Keratinocyte (primary cell): ENCODE measurements around the gene PRSS16. TPM values are rescaled to one million over a fixed set of nuclear protein-coding genes. Genes with fewer than 3 reads are reported as not detected.

Source experiments
- DNase-seq: peaks from one replicate; pipeline ENCODE4 v3.0.0-alpha.2; 2011; ENCODE audit warnings: low read depth, missing footprints, low spot score
- FAIRE-seq: peaks from 2 replicates; lab custom pipeline; 2011; peaks lifted over from hg19 to GRCh38; lab: Jason Lieb, UNC
- H2AFZ ChIP-seq: 2 replicates; pipeline ENCODE4 v1.6.0; 2012; ENCODE audit warnings: low read length, control low read depth, inconsistent platforms; ENCODE audit not compliant: control insufficient read depth
- H3K27ac ChIP-seq: 2 replicates; pipeline ENCODE4 v1.5.1; 2011; ENCODE audit warnings: low read length; ENCODE audit not compliant: control insufficient read depth, insufficient read depth
- H3K27me3 ChIP-seq: 3 replicates; pipeline ENCODE4 v1.6.0; 2011; ENCODE audit warnings: low read length; ENCODE audit not compliant: control insufficient read depth, insufficient read depth; ENCODE audit errors: extremely low read depth
- H3K36me3 ChIP-seq, 2 experiments: 2 replicates in 1 of 2; 3 replicates in 1 of 2; pipeline ENCODE4 v1.5.1; 2011; ENCODE audit warnings: low read length in 2 of 2, mild to moderate bottlenecking in 1 of 2; ENCODE audit not compliant: control insufficient read depth in 2 of 2, insufficient read depth in 2 of 2; ENCODE audit errors: extremely low read depth in 1 of 2
- H3K4me1 ChIP-seq: 3 replicates; pipeline ENCODE4 v1.5.1; 2011; ENCODE audit warnings: low read length; ENCODE audit not compliant: control insufficient read depth, insufficient read depth; ENCODE audit errors: extremely low read depth
- H3K4me2 ChIP-seq: 3 replicates; pipeline ENCODE4 v1.6.0; 2011; ENCODE audit warnings: low read depth, low read length; ENCODE audit not compliant: control insufficient read depth, insufficient read depth; ENCODE audit errors: extremely low read depth
- H3K4me3 ChIP-seq, 3 experiments: fragments of 200-600 bp in 1 of 3; sonication (generic) in 1 of 3; 2 replicates in 2 of 3; 3 replicates in 1 of 3; pipeline ENCODE4 v1.5.1; 2011 to 2016; ENCODE audit warnings: low read length in 3 of 3, mild to moderate bottlenecking in 3 of 3, control low read depth in 2 of 3, inconsistent platforms in 1 of 3, low read depth in 1 of 3, mixed read lengths in 1 of 3, mixed run types in 1 of 3, moderate library complexity in 1 of 3; ENCODE audit not compliant: control insufficient read depth in 2 of 3, insufficient read depth in 2 of 3; ENCODE audit errors: extremely low read depth in 1 of 3
- H3K79me2 ChIP-seq: 2 replicates; pipeline ENCODE4 v1.6.0; 2012; ENCODE audit warnings: low read length; ENCODE audit not compliant: control insufficient read depth, insufficient read depth
- H3K9ac ChIP-seq: 3 replicates; pipeline ENCODE4 v1.6.0; 2011; ENCODE audit warnings: low read length; ENCODE audit not compliant: control insufficient read depth, insufficient read depth; ENCODE audit errors: extremely low read depth
- H3K9me1 ChIP-seq: 3 replicates; pipeline ENCODE4 v1.6.0; 2011; ENCODE audit warnings: low read length; ENCODE audit not compliant: control insufficient read depth, insufficient read depth; ENCODE audit errors: extremely low read depth
- H3K9me3 ChIP-seq: 2 replicates; pipeline ENCODE4 v1.5.1; 2012; ENCODE audit warnings: low read depth, low read length; ENCODE audit not compliant: control insufficient read depth
- H4K20me1 ChIP-seq: 3 replicates; pipeline ENCODE4 v1.6.0; 2011; ENCODE audit warnings: low read length; ENCODE audit not compliant: control insufficient read depth, insufficient read depth; ENCODE audit errors: extremely low read depth
- CTCF ChIP-seq, 3 experiments: IDR thresholded peaks in 1 of 3; conservative IDR thresholded peaks in 1 of 3; optimal IDR thresholded peaks in 1 of 3; 2 replicates in 2 of 3; 3 replicates in 1 of 3; pipeline versions ENCODE3 to v1.5.1; 2011; ENCODE audit warnings: low read length in 3 of 3, mild to moderate bottlenecking in 3 of 3, moderate library complexity in 2 of 3, control low read depth in 1 of 3, inconsistent platforms in 1 of 3; ENCODE audit not compliant: insufficient read depth in 2 of 3; ENCODE audit errors: extremely low read depth in 1 of 3
- EZH2 ChIP-seq: IDR thresholded peaks from one replicate; pipeline ENCODE4 v1.6.1; 2012; ENCODE audit warnings: inconsistent platforms, mild to moderate bottlenecking, low read length, moderate library complexity
- dilution Hi-C: fragments of 300-500 bp; cut with MboI; formaldehyde crosslinking; loops from one replicate; pipeline ENCODE4 v1.7.0; 2020; ENCODE audit warnings: low sequenced_read_pairs; ENCODE audit not compliant: extremely low pct_ligation_motif_present
- polyA plus RNA-seq, 5 experiments: library from polyadenylated mRNA; depleted of rRNA in 3 of 5; stranded (reverse) in 3 of 5; stranded (forward) in 1 of 5; unstranded in 1 of 5; fragments of >200 nt; gene quantifications; 1 replicate in 1 of 5; 2 replicates in 3 of 5; 3 replicates in 1 of 5; pipeline versions ENCODE4 v1.2.1 to v1.2.3, GENCODE V29; 2011 to 2012; ENCODE audit warnings: missing spikeins in 2 of 5, low read depth in 1 of 5, low replicate concordance in 1 of 5

Gene PRSS16
- polyA plus RNA-seq, 1 donor (not counting 4 experiments of a cell fraction or from before 2014, with no cell fraction given), result 8.9 TPM

- no peak for FAIRE-seq
- H3K79me2 ChIP-seq, result no peaks in the 10 kb centered on the region
- no peak overlapping the region for H2AFZ ChIP-seq
- DNase-seq, result no peak
- TF ChIP-seq EZH2 (no peak), CTCF (optimal IDR thresholded peaks at IDR 0.05 in 1 of 3, IDR thresholded peaks at IDR 0.05 in 1 of 3, conservative IDR thresholded peaks at IDR 0.05 in 1 of 3; ENCODE audit: extremely low read depth in 1 of 3, insufficient read depth in 2 of 3, low read length in 3 of 3) (no peak)
- H3K4me1 ChIP-seq, result no peaks in the 10 kb centered on the region
- H3K36me3 ChIP-seq, result no peaks in the 10 kb centered on the region
- no peak overlapping the region for H3K9ac ChIP-seq
- dilution Hi-C loops, result no loop called here
- no peaks in the 10 kb centered on the region for H3K9me1 ChIP-seq
- H3K4me2 ChIP-seq, result no peak overlapping the region
- H3K27ac ChIP-seq, result no peak overlapping the region
- no peaks in the 10 kb centered on the region for H3K27me3 ChIP-seq
- no peaks in the 10 kb centered on the region for H3K9me3 ChIP-seq
- no peak overlapping the region for H3K4me3 ChIP-seq
- no peaks in the 10 kb centered on the region for H4K20me1 ChIP-seq
Observed at GRCh38 chr6:27206806-27207205, 40.7 kb upstream of the PRSS16 start.

- H3K9me3 ChIP-seq, result no peaks in the 10 kb centered on the region
- H3K4me2 ChIP-seq, result no peak overlapping the region
- H3K4me3 ChIP-seq, result no peak overlapping the region
- FAIRE-seq (no peak), DNase-seq (no peak)
- no peaks in the 10 kb centered on the region for H3K9me1 ChIP-seq
- H3K27me3 ChIP-seq, result no peaks in the 10 kb centered on the region
- H3K9ac ChIP-seq, result no peak overlapping the region
- H3K27ac ChIP-seq, result no peak overlapping the region
- no peak for TF ChIP-seq EZH2
- no peak for TF ChIP-seq CTCF (optimal IDR thresholded peaks at IDR 0.05 in 1 of 3, IDR thresholded peaks at IDR 0.05 in 1 of 3, conservative IDR thresholded peaks at IDR 0.05 in 1 of 3; ENCODE audit: extremely low read depth in 1 of 3, insufficient read depth in 2 of 3, low read length in 3 of 3)
- dilution Hi-C loops, result no loop called here
- H4K20me1 ChIP-seq, result no peaks in the 10 kb centered on the region
- H3K79me2 ChIP-seq, result no peaks in the 10 kb centered on the region
- H3K4me1 ChIP-seq, result no peaks in the 10 kb centered on the region
- no peak overlapping the region for H2AFZ ChIP-seq
- H3K36me3 ChIP-seq, result no peaks in the 10 kb centered on the region
Observed at GRCh38 chr6:27208042-27208441, 39.5 kb upstream of the PRSS16 start.
